Measurements from ENCODE around the gene IQCN.

- no peak for TF ChIP-seq CTCF (IDR thresholded peaks at IDR 0.05)
- no peak for TF ChIP-seq POLR2AphosphoS5 (IDR thresholded peaks at IDR 0.05)
Observed at GRCh38 chr19:18270326-18270725, 3.9 kb downstream of the IQCN start.

All from prostate gland (tissue), 2 donors.